ENCODE data around the gene ADAMTS2. TPM values are rescaled to one million over a fixed set of nuclear protein-coding genes. Genes with fewer than 3 reads are reported as not detected.

ADAMTS2 gene
- 0.59 TPM for polyA plus RNA-seq (2013, experiment 1 of 2)
- 0.83 TPM for polyA plus RNA-seq (2013, experiment 2 of 2)

GRCh38 chr5:179345433-179346321, at the start of gene ADAMTS2:
TSS of gene ADAMTS2 (minus strand) at chr5:179345461. CDS start at chr5:179345328, 133 bp downstream.
- Histone ChIP-seq H2AK5ac (ENCODE audit: low read length) (no peak within 1 kb of the TSS), H3K27ac (ENCODE audit: low read depth, low read length) (no peak within 1 kb of the TSS), H3K23ac (ENCODE audit: low read length) (peak within 1 kb of the TSS; percentile 29), H2BK15ac (replicated peaks; ENCODE audit: low read depth) (no peak within 1 kb of the TSS), H4K5ac (ENCODE audit: low read length) (no peak within 1 kb of the TSS), H3K79me2 (ENCODE audit: control insufficient read depth, insufficient read depth, low read length) (no peaks in the 10 kb centered on the region), H3K36me3 (ENCODE audit: control insufficient read depth, insufficient read depth, low read length) (no peaks in the 10 kb centered on the region), H3K4me1 (ENCODE audit: control insufficient read depth, low read depth, low read length) (no peaks in the 10 kb centered on the region), H3K4me2 (ENCODE audit: low read length) (peak within 1 kb of the TSS; percentile 86), H3K56ac (ENCODE audit: low read length) (peak within 1 kb of the TSS; percentile 65), H3K4me3 (ENCODE audit: low read length) (peak within 1 kb of the TSS; percentile 43), H3K79me1 (ENCODE audit: low read length) (no peaks in the 10 kb centered on the region), H2BK5ac (ENCODE audit: low read length) (no peak within 1 kb of the TSS), H3K4ac (ENCODE audit: low read depth, low read length) (no peak within 1 kb of the TSS), H2BK120ac (ENCODE audit: low read depth, low read length) (no peak within 1 kb of the TSS), H3K9ac (ENCODE audit: low read length) (peak within 1 kb of the TSS; percentile 62), H3K27me3 (ENCODE audit: insufficient read depth, low read length, poor library complexity) (peaks cover 4% of the 10 kb centered on the region), H3K18ac (ENCODE audit: low read length) (peak within 1 kb of the TSS; percentile 55), H4K8ac (ENCODE audit: low read depth, low read length) (no peak within 1 kb of the TSS)
- WGBS (ENCODE audit: extremely low coverage, insufficient coverage, low lambda C conversion rate) = no CpG with 5 or more reads among the region's 67 CpGs
- DNase-seq = peak; percentile 73

- Histone ChIP-seq H3K4ac (ENCODE audit: low read depth, low read length) (no peak overlapping the region), H3K27ac (ENCODE audit: low read depth, low read length) (no peak overlapping the region), H4K5ac (ENCODE audit: low read length) (no peak overlapping the region), H3K79me1 (ENCODE audit: low read length) (no peaks in the 10 kb centered on the region), H3K9ac (ENCODE audit: low read length) (no peak overlapping the region), H3K23ac (ENCODE audit: low read length) (no peak overlapping the region), H4K8ac (ENCODE audit: low read depth, low read length) (no peak overlapping the region), H3K4me1 (ENCODE audit: control insufficient read depth, low read depth, low read length) (no peaks in the 10 kb centered on the region), H3K18ac (ENCODE audit: low read length) (no peak overlapping the region), H3K36me3 (ENCODE audit: control insufficient read depth, insufficient read depth, low read length) (no peaks in the 10 kb centered on the region), H2AK5ac (ENCODE audit: low read length) (no peak overlapping the region), H2BK15ac (replicated peaks; ENCODE audit: low read depth) (no peak overlapping the region), H3K56ac (ENCODE audit: low read length) (no peak overlapping the region), H3K4me3 (ENCODE audit: low read length) (no peak overlapping the region), H3K79me2 (ENCODE audit: control insufficient read depth, insufficient read depth, low read length) (no peaks in the 10 kb centered on the region), H3K4me2 (ENCODE audit: low read length) (no peak overlapping the region), H2BK120ac (ENCODE audit: low read depth, low read length) (no peak overlapping the region), H3K27me3 (ENCODE audit: insufficient read depth, low read length, poor library complexity) (no peaks in the 10 kb centered on the region), H2BK5ac (ENCODE audit: low read length) (no peak overlapping the region)
- no peak for DNase-seq
- no CpG with 5 or more reads among the region's 4 CpGs for WGBS (ENCODE audit: extremely low coverage, insufficient coverage, low lambda C conversion rate)
Measured at GRCh38 chr5:179393078-179393477, 47.8 kb upstream of the ADAMTS2 start.

GRCh38 chr5:179387151-179388110, 42.2 kb upstream of the ADAMTS2 start:
- DNase-seq = no peak
- Histone ChIP-seq H3K4me3 (ENCODE audit: low read length) (no peak overlapping the region), H4K8ac (ENCODE audit: low read depth, low read length) (no peak overlapping the region), H3K4me1 (ENCODE audit: control insufficient read depth, low read depth, low read length) (no peaks in the 10 kb centered on the region), H2AK5ac (ENCODE audit: low read length) (no peak overlapping the region), H4K5ac (ENCODE audit: low read length) (no peak overlapping the region), H3K4ac (ENCODE audit: low read depth, low read length) (no peak overlapping the region), H2BK15ac (replicated peaks; ENCODE audit: low read depth) (no peak overlapping the region), H3K36me3 (ENCODE audit: control insufficient read depth, insufficient read depth, low read length) (no peaks in the 10 kb centered on the region), H3K4me2 (ENCODE audit: low read length) (no peak overlapping the region), H3K56ac (ENCODE audit: low read length) (no peak overlapping the region), H3K27ac (ENCODE audit: low read depth, low read length) (no peak overlapping the region), H3K79me1 (ENCODE audit: low read length) (no peaks in the 10 kb centered on the region), H3K9ac (ENCODE audit: low read length) (no peak overlapping the region), H3K27me3 (ENCODE audit: insufficient read depth, low read length, poor library complexity) (no peaks in the 10 kb centered on the region), H3K79me2 (ENCODE audit: control insufficient read depth, insufficient read depth, low read length) (no peaks in the 10 kb centered on the region), H3K23ac (ENCODE audit: low read length) (no peak overlapping the region), H2BK5ac (ENCODE audit: low read length) (no peak overlapping the region), H2BK120ac (ENCODE audit: low read depth, low read length) (no peak overlapping the region), H3K18ac (ENCODE audit: low read length) (no peak overlapping the region)
- WGBS (ENCODE audit: extremely low coverage, insufficient coverage, low lambda C conversion rate) = no CpG with 5 or more reads among the region's 19 CpGs

GRCh38 chr5:179385914-179386313, 40.7 kb upstream of the ADAMTS2 start:
- Histone ChIP-seq H3K18ac (ENCODE audit: low read length) (no peak overlapping the region), H4K8ac (ENCODE audit: low read depth, low read length) (no peak overlapping the region), H2BK15ac (replicated peaks; ENCODE audit: low read depth) (no peak overlapping the region), H3K23ac (ENCODE audit: low read length) (no peak overlapping the region), H3K56ac (ENCODE audit: low read length) (no peak overlapping the region), H3K4me1 (ENCODE audit: control insufficient read depth, low read depth, low read length) (no peaks in the 10 kb centered on the region), H2BK5ac (ENCODE audit: low read length) (no peak overlapping the region), H4K5ac (ENCODE audit: low read length) (no peak overlapping the region), H3K36me3 (ENCODE audit: control insufficient read depth, insufficient read depth, low read length) (no peaks in the 10 kb centered on the region), H3K79me2 (ENCODE audit: control insufficient read depth, insufficient read depth, low read length) (no peaks in the 10 kb centered on the region), H3K4me3 (ENCODE audit: low read length) (no peak overlapping the region), H3K27me3 (ENCODE audit: insufficient read depth, low read length, poor library complexity) (no peaks in the 10 kb centered on the region), H2BK120ac (ENCODE audit: low read depth, low read length) (no peak overlapping the region), H3K9ac (ENCODE audit: low read length) (no peak overlapping the region), H3K79me1 (ENCODE audit: low read length) (no peaks in the 10 kb centered on the region), H2AK5ac (ENCODE audit: low read length) (no peak overlapping the region), H3K27ac (ENCODE audit: low read depth, low read length) (no peak overlapping the region), H3K4ac (ENCODE audit: low read depth, low read length) (no peak overlapping the region), H3K4me2 (ENCODE audit: low read length) (no peak overlapping the region)
- no CpG with 5 or more reads among the region's 7 CpGs for WGBS (ENCODE audit: extremely low coverage, insufficient coverage, low lambda C conversion rate)
- peak; percentile 19 for DNase-seq

- Histone ChIP-seq H3K4me1 (ENCODE audit: control insufficient read depth, low read depth, low read length) (no peaks in the 10 kb centered on the region), H3K23ac (ENCODE audit: low read length) (no peak overlapping the region), H2AK5ac (ENCODE audit: low read length) (no peak overlapping the region), H2BK120ac (ENCODE audit: low read depth, low read length) (no peak overlapping the region), H3K36me3 (ENCODE audit: control insufficient read depth, insufficient read depth, low read length) (no peaks in the 10 kb centered on the region), H3K79me2 (ENCODE audit: control insufficient read depth, insufficient read depth, low read length) (no peaks in the 10 kb centered on the region), H3K27me3 (ENCODE audit: insufficient read depth, low read length, poor library complexity) (no peaks in the 10 kb centered on the region), H3K4me2 (ENCODE audit: low read length) (no peak overlapping the region), H3K27ac (ENCODE audit: low read depth, low read length) (no peak overlapping the region), H3K4ac (ENCODE audit: low read depth, low read length) (no peak overlapping the region), H3K56ac (ENCODE audit: low read length) (no peak overlapping the region), H3K4me3 (ENCODE audit: low read length) (no peak overlapping the region), H3K18ac (ENCODE audit: low read length) (no peak overlapping the region), H3K79me1 (ENCODE audit: low read length) (no peaks in the 10 kb centered on the region), H4K5ac (ENCODE audit: low read length) (no peak overlapping the region), H3K9ac (ENCODE audit: low read length) (no peak overlapping the region), H2BK5ac (ENCODE audit: low read length) (no peak overlapping the region), H2BK15ac (replicated peaks; ENCODE audit: low read depth) (no peak overlapping the region), H4K8ac (ENCODE audit: low read depth, low read length) (no peak overlapping the region)
- no peak for DNase-seq
- WGBS (ENCODE audit: extremely low coverage, insufficient coverage, low lambda C conversion rate) = no CpG with 5 or more reads among the region's 8 CpGs
Measured at GRCh38 chr5:179382486-179382885, 37.2 kb upstream of the ADAMTS2 start.
